ENCODE measurements around the gene MMP15. TPM values are rescaled to one million over a fixed set of nuclear protein-coding genes. Genes with fewer than 3 reads are reported as not detected.

MMP15 gene
- total and polyA plus RNA-seq, 7 donors: 2.3 to 54.0 (median 10.5) TPM

- intact Hi-C loops (cut with DNase I): no loop called here
Observed at GRCh38 chr16:57992084-57992483, 33.5 kb upstream of the MMP15 start.

GRCh38 chr16:57993438-57993837 is 32.1 kb upstream of the MMP15 start:
- Histone ChIP-seq H3K4me1 (peaks cover 0 to 20% (median 5%) of the 10 kb centered on the region in 4 donors), H3K9me3 (no peaks in the 10 kb centered on the region), H3K4me3 (no peak overlapping the region), H3K27ac (no peak overlapping the region), H3K36me3 (peaks cover 7 to 43% (median 27%) of the 10 kb centered on the region in 4 donors), H3K27me3 (no peaks in the 10 kb centered on the region)
- intact Hi-C loops (cut with DNase I): no loop called here
- no peak for TF ChIP-seq EP300 (IDR thresholded peaks at IDR 0.05)
- no peak for TF ChIP-seq CTCF (IDR thresholded peaks at IDR 0.05)
- no peak for TF ChIP-seq POLR2A (IDR thresholded peaks at IDR 0.05)
- TF ChIP-seq POLR2AphosphoS5 (IDR thresholded peaks at IDR 0.05): no peak
- WGBS, 2 donors: 87% methylated on average over 8 of the region's 8 CpGs
- DNase-seq: no peak

More at GRCh38 chr16:57992084-57992483, 33.5 kb upstream of the MMP15 start:
- Histone ChIP-seq H3K4me3 (no peak overlapping the region), H3K27me3 (no peaks in the 10 kb centered on the region), H3K27ac (no peak overlapping the region), H3K36me3 (peaks cover 7 to 32% (median 19%) of the 10 kb centered on the region in 4 donors), H3K9me3 (no peaks in the 10 kb centered on the region), H3K4me1 (peaks cover 0 to 14% (median 3%) of the 10 kb centered on the region in 4 donors)
- no peak for TF ChIP-seq EP300 (IDR thresholded peaks at IDR 0.05)
- TF ChIP-seq POLR2AphosphoS5 (IDR thresholded peaks at IDR 0.05): no peak
- TF ChIP-seq CTCF (IDR thresholded peaks at IDR 0.05): no peak
- TF ChIP-seq POLR2A (IDR thresholded peaks at IDR 0.05): no peak
- WGBS, 2 donors: 93% methylated on average over 6 of the region's 6 CpGs
- DNase-seq: no peak

- no peak for DNase-seq
- Histone ChIP-seq H3K27me3 (no peaks in the 10 kb centered on the region), H3K9me3 (no peaks in the 10 kb centered on the region), H3K4me3 (no peak overlapping the region), H3K4me1 (peaks cover 0 to 24% (median 9%) of the 10 kb centered on the region in 4 donors), H3K27ac (no peak overlapping the region), H3K36me3 (peaks cover 7 to 43% (median 27%) of the 10 kb centered on the region in 4 donors)
- TF ChIP-seq POLR2A (IDR thresholded peaks at IDR 0.05) (no peak), POLR2AphosphoS5 (IDR thresholded peaks at IDR 0.05) (no peak), EP300 (IDR thresholded peaks at IDR 0.05) (no peak), CTCF (IDR thresholded peaks at IDR 0.05) (no peak)
- intact Hi-C loops (cut with DNase I): no loop called here
- WGBS, 2 donors: 91 to 93% methylated on average over 5 of the region's 5 CpGs
Observed at GRCh38 chr16:57993897-57994296, 31.7 kb upstream of the MMP15 start.

- intact Hi-C loops (cut with DNase I): no loop called here
- 96% methylated on average over 4 of the region's 4 CpGs for WGBS, 2 donors
Observed at GRCh38 chr16:57994361-57994760, 31.2 kb upstream of the MMP15 start.

More at GRCh38 chr16:57994361-57994760, 31.2 kb upstream of the MMP15 start:
- Histone ChIP-seq H3K4me3 (no peak overlapping the region), H3K27ac (no peak overlapping the region), H3K9me3 (no peaks in the 10 kb centered on the region), H3K36me3 (peaks cover 7 to 43% (median 27%) of the 10 kb centered on the region in 4 donors), H3K4me1 (peaks cover 0 to 29% (median 14%) of the 10 kb centered on the region in 4 donors), H3K27me3 (no peaks in the 10 kb centered on the region)
- DNase-seq: no peak
- no peak for TF ChIP-seq POLR2A (IDR thresholded peaks at IDR 0.05)
- no peak for TF ChIP-seq POLR2AphosphoS5 (IDR thresholded peaks at IDR 0.05)
- no peak for TF ChIP-seq EP300 (IDR thresholded peaks at IDR 0.05)
- TF ChIP-seq CTCF (IDR thresholded peaks at IDR 0.05): no peak
